ENCODE data around the gene DHRSX.

- TF ChIP-seq CTCF (IDR thresholded peaks at IDR 0.05) (no peak), POLR2A (IDR thresholded peaks at IDR 0.05) (no peak)
Observed at GRCh38 chrX:2406891-2407518, 93.8 kb downstream of the DHRSX start.

Data from testis (tissue), 2 donors.